ENCODE results near the gene IL3RA. TPM values are rescaled to one million over a fixed set of nuclear protein-coding genes. Genes with fewer than 3 reads are reported as not detected.

IL3RA gene
- total RNA-seq, 1 donor from 2014 or later: 59.9 TPM

DNA sequence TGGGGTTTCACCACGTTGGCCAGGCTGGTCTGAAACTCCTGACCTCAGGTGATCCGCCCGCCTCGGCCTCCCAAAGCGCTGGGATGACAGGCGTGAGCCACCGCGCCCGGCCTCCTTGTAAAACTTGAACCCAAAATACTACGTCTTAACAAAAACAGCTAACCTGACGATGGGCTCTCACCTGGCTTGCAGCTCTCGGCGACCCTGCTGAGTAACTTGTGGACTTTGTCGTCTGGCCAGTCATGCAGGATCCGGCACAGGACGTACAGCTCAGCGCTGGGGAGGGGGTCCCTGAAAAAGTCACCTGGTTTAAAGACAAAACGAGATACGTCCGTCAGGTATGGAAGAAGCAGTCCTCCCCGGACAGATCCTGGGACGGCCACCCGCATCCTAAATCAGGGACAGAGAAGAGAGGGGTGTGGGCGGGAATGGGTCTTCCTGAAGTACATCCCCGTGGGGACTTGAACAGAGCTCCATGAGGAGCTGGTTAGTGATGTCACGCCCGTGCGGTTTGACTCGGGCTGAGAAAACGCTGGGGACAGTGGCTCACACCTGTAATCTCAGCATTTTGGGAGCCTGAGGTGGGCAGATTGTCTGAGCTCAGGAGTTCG is 76.1 kb downstream of the IL3RA start:
- no peak for ATAC-seq
- intact Hi-C loops (cut with DNase I): no loop called here
- no peak overlapping the region for H3K4me3 ChIP-seq
- H3K27me3 ChIP-seq (ENCODE audit: low read depth): no peaks in the 10 kb centered on the region
- DNase-seq: peak; percentile 30
- TF ChIP-seq, protein P1, sequence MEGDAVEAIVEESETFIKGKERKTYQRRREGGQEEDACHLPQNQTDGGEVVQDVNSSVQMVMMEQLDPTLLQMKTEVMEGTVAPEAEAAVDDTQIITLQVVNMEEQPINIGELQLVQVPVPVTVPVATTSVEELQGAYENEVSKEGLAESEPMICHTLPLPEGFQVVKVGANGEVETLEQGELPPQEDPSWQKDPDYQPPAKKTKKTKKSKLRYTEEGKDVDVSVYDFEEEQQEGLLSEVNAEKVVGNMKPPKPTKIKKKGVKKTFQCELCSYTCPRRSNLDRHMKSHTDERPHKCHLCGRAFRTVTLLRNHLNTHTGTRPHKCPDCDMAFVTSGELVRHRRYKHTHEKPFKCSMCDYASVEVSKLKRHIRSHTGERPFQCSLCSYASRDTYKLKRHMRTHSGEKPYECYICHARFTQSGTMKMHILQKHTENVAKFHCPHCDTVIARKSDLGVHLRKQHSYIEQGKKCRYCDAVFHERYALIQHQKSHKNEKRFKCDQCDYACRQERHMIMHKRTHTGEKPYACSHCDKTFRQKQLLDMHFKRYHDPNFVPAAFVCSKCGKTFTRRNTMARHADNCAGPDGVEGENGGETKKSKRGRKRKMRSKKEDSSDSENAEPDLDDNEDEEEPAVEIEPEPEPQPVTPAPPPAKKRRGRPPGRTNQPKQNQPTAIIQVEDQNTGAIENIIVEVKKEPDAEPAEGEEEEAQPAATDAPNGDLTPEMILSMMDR (IDR thresholded peaks at IDR 0.05): no peak
- no peak overlapping the region for H3K27ac ChIP-seq
- H3K4me1 ChIP-seq: no peaks in the 10 kb centered on the region
- H3K9me3 ChIP-seq: no peaks in the 10 kb centered on the region
- peaks cover 37% of the 10 kb centered on the region for H3K36me3 ChIP-seq

DNA sequence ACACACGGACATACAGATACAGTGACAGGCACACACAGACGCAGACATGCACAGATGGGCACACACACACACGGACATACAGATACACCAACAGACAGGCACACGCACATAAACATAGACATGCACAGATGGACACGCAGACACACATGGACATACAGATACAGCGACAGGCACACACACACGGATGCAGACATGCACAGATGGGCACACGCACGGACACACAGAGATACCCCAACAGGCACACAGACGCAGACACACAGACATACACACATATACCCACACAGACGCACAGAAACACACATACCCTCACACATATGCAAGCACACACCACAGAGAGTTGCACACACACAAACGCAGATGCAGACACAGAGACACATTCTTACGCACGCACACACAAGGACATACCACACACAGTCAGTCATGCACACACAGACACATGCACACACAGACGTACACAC is 79.8 kb downstream of the IL3RA start:
- Histone ChIP-seq H3K9me3 (peaks cover 7% of the 10 kb centered on the region), H3K27me3 (ENCODE audit: low read depth) (no peaks in the 10 kb centered on the region), H3K36me3 (peaks cover 53% of the 10 kb centered on the region), H3K4me1 (no peaks in the 10 kb centered on the region), H3K4me3 (no peak overlapping the region), H3K27ac (no peak overlapping the region)
- intact Hi-C loops (cut with DNase I): no loop called here
- TF ChIP-seq, protein P1 (IDR thresholded peaks at IDR 0.05): no peak
- DNase-seq (no peak), ATAC-seq (no peak)

DNA sequence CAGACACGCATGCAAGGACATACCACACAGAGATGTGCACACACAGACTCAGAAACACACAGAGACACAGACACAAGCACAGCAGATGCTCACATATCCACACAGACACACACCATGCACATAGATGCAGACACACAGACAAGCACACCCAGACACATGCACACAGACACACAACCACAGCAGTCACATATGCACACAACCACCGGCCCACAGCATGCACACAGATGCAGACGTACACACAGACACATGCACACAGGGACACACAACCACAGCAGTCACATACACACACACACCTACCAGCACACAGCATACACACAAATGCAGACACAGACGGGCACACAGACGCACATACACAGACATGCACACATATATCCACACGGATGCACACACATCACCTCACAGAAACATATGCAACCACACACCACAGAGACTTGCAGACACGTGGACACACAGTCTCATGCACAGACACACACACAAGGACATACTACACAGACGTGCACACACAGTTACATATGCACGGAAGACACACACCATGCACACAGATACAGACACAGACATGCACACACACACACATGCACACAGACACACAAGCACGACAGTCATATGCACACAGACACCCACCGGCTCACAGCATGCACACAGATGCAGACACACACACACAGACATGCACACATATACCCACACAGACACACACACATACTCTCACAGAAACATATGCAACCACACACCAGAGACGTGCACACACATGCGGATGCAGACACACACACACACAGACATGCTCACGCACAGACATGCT is 80.6 kb downstream of the IL3RA start:
- H3K27ac ChIP-seq: no peak overlapping the region
- peak; percentile 12 for DNase-seq
- H3K27me3 ChIP-seq (ENCODE audit: low read depth): no peaks in the 10 kb centered on the region
- no peak for ATAC-seq
- peaks cover 13% of the 10 kb centered on the region for H3K9me3 ChIP-seq
- no peak overlapping the region for H3K4me3 ChIP-seq
- TF ChIP-seq, protein P1 (IDR thresholded peaks at IDR 0.05): no peak
- intact Hi-C loops (cut with DNase I): no loop called here
- peaks cover 55% of the 10 kb centered on the region for H3K36me3 ChIP-seq
- H3K4me1 ChIP-seq: no peaks in the 10 kb centered on the region

DNA sequence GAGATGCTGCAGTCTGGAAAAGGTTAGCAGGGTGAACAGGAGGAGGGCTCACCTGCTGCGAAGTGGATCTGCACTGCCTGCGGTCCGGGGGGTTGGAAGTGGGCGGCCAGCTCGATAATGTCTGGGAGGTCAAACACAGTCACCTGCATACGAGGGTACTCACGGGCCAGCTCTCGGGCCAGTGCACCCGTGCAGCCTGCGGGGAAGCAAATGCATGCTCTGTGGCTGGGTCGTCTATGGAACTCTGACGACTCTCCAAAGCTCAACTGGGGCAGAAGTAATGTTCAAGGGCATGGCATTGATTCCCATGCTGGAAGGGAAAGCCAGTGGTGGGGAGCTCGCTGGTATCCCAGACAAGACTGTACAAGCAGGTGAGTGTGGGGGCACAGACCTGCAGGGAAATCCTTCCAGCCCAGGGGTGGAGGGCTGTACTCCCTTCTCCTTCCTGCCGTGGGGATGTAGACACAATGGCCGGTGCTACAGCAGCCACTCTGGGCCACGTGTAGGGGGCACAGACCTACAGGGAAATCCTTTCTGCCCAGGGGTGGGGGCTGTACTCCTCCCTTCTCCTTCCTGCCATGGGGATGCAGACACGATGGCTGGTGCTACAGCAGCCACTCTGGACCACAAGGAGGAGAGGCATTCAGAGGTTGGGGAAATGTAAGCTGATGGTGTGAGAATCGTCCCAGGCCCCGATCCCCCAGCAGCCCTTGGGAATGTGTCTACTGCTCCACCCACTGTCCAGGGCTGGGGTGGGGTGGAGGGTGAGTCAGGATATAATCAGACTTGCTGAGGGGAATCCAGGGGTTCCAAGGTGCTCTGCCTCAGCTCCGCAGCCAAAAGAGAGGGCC is 81.6 kb downstream of the IL3RA start:
- H3K27ac ChIP-seq: no peak overlapping the region
- ATAC-seq: no peak
- peak; percentile 33 for DNase-seq
- H3K4me1 ChIP-seq: no peaks in the 10 kb centered on the region
- TF ChIP-seq, protein P1 (IDR thresholded peaks at IDR 0.05): no peak
- peaks cover 21% of the 10 kb centered on the region for H3K9me3 ChIP-seq
- intact Hi-C loops (cut with DNase I): no loop called here
- H3K27me3 ChIP-seq (ENCODE audit: low read depth): no peaks in the 10 kb centered on the region
- H3K36me3 ChIP-seq: peaks cover 52% of the 10 kb centered on the region
- no peak overlapping the region for H3K4me3 ChIP-seq

DNA sequence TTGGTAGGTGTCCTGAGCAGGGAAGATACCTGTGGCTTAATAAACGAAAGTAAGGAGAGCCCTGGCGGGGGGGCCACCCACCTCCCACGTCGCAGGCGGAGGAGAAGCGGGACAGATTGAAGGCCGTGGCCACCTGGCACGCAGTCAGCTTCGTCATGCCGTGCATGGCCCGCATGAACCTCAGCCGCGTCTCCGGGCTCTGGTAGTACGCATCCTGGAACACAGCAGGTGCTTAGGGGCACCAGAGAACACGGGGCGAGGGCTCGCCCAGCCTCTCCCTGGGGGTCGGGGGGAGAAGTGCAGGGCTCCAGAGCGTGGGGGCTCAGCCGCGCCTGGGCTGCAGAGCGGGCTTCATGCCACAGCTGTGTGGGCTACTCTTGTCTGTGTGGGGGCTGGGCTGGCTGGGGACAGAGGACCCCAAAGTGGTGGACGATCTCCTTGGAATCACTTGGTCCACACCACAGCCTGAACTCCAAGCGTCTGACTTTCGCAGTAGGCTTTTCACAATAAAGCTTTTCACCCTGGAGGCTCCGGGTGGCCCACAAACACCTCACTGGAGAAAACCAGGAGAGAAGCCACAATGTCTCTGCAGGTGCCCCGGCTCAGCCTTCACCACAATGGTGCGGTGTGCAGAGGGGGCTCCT is 82.4 kb downstream of the IL3RA start:
- Histone ChIP-seq H3K9me3 (peaks cover 21% of the 10 kb centered on the region), H3K27me3 (ENCODE audit: low read depth) (no peaks in the 10 kb centered on the region), H3K36me3 (peaks cover 43% of the 10 kb centered on the region), H3K4me3 (no peak overlapping the region), H3K27ac (no peak overlapping the region), H3K4me1 (no peaks in the 10 kb centered on the region)
- TF ChIP-seq, protein P1 (IDR thresholded peaks at IDR 0.05): no peak
- ATAC-seq (no peak), DNase-seq (peak; percentile 45)
- intact Hi-C loops (cut with DNase I): no loop called here

Measured in lower lobe of right lung (tissue), 2 donors.